Measurements from ENCODE around the gene LRIG2. TPM values are rescaled to one million over a fixed set of nuclear protein-coding genes. Genes with fewer than 3 reads are reported as not detected.

Gene LRIG2
- total RNA-seq, 1 experiment from 2014 or later = 13.5 TPM

- ChIA-PET CTCF (interaction anchor here (1.9 to 3.4 kb wide), 4 partner anchors 68 to 537 kb away, joined by 5 to 22 read pairs (median 10); partner anchors contain the start of gene LRIG2), RAD21 (ENCODE audit: low non-redundant PET in 1 of 2, low total read pairs in 2 of 2, uncharacterized antibody in 2 of 2, unreplicated experiment in 2 of 2) (interaction anchor here in 1 of 2 experiments (1.2 kb wide), 1 partner anchor 312 kb away, joined by 3 read pairs; no protein-coding TSS in a partner anchor), POLR2A (no interaction called here)
- no TSS peak for BruUV-seq (replicated peaks)
- Histone ChIP-seq H3K4me2 (ENCODE audit: low read length) (0 out of 2 replicates have a peak overlapping the region, but pooled peaks have one; percentile 2), H3K79me2 (ENCODE audit: insufficient read depth, low read length) (no peaks in the 10 kb centered on the region), H3K4me1 (ENCODE audit: control insufficient read depth in 1 of 2, insufficient read depth in 2 of 2, low read length in 2 of 2) (peaks cover 0 to 14% of the 10 kb centered on the region in 2 experiments; a peak in 2 of 4 replicates), H3K27ac (ENCODE audit: low read depth, low read length) (no peak overlapping the region), H3K9me3 (ENCODE audit: control insufficient read depth in 1 of 2, insufficient read depth in 1 of 2, low read depth in 1 of 2, low read length in 2 of 2) (no peaks in the 10 kb centered on the region), H4K20me1 (ENCODE audit: insufficient read depth) (no peaks in the 10 kb centered on the region), H3K9ac (ENCODE audit: low read length) (no peak overlapping the region), H3K27me3 (ENCODE audit: insufficient read depth, low read length) (no peaks in the 10 kb centered on the region), H3K9me2 (ENCODE audit: insufficient read depth) (no peaks in the 10 kb centered on the region), H3K4me3 (replicated peaks in 1 of 2; ENCODE audit: low read depth in 1 of 2, low read length in 2 of 2) (no peak overlapping the region), H2AFZ (ENCODE audit: low read depth, low read length, poor library complexity, severe bottlenecking) (peak overlapping the region; percentile 94), H3K36me3 (ENCODE audit: control insufficient read depth in 1 of 2, insufficient read depth in 2 of 2, low read length in 2 of 2) (no peaks in the 10 kb centered on the region)
- intact Hi-C loops (cut with micrococcal nuclease) = loop anchor here (1.0 kb wide), 2 partner anchors 312 to 537 kb away; no protein-coding TSS in a partner anchor
- DNase-seq (ENCODE audit: low read depth, low spot score) (peak; percentile 43), ATAC-seq (peak; percentile 94)
- TF ChIP-seq CTCF (IDR thresholded peaks at IDR 0.05 in 2 of 3, conservative IDR thresholded peaks at IDR 0.05 in 1 of 3; ENCODE audit: borderline replicate concordance in 1 of 3, insufficient read depth in 1 of 3, low read depth in 2 of 3, low read length in 2 of 3) (peak; percentile 83 to 97 (median 85)), CBX3 (IDR thresholded peaks at IDR 0.05; ENCODE audit: low read depth) (no peak), RAD21 (IDR thresholded peaks at IDR 0.05; ENCODE audit: low read depth) (peak; percentile 96), EZH2phosphoT487 (IDR thresholded peaks at IDR 0.05; ENCODE audit: borderline replicate concordance) (no peak), YY1 (IDR thresholded peaks at IDR 0.05; ENCODE audit: extremely low read depth, insufficient replicate concordance, low read depth, low read length) (peak; percentile 40)
These were observed 67.8 kb downstream of the LRIG2 start for GRCh38 chr1:113140588-113141446.
